H1 (cell line): ENCODE measurements around the gene ARNT2. TPM values are rescaled to one million over a fixed set of nuclear protein-coding genes. Genes with fewer than 3 reads are reported as not detected.

ENCODE experiments used
- CTCF ChIA-PET: fragments of 300-600 bp; sonication (Branson Sonifier 250); formaldehyde crosslinking; loops from one replicate; lab custom pipeline; 2021; ENCODE audit not compliant: partially characterized antibody; lab: Charles Lee
- POLR2A ChIA-PET: fragments of 300-600 bp; sonication (Branson Sonifier 250); formaldehyde crosslinking; loops from one replicate; lab custom pipeline; 2021; ENCODE audit warnings: inconsistent platforms; ENCODE audit not compliant: partially characterized antibody; lab: Charles Lee
- DNase-seq, 2 experiments: peaks; one replicate each; pipeline versions ENCODE4 v3.0.0 to v3.0.0-alpha.2; 2010 to 2022; ENCODE audit warnings: low spot score in 2 of 2, low read depth in 1 of 2, mixed read lengths in 1 of 2
- FAIRE-seq: peaks from 2 replicates; lab custom pipeline; 2011; peaks lifted over from hg19 to GRCh38; lab: Jason Lieb, UNC
- H2AFZ ChIP-seq: 2 replicates; pipeline ENCODE4 v1.8.1; 2012; ENCODE audit warnings: low read length, inconsistent platforms
- H2AK5ac ChIP-seq: 2 replicates; pipeline ENCODE4 v1.6.1; 2013; ENCODE audit warnings: low read depth, low read length
- H2BK120ac ChIP-seq: replicated peaks from 2 replicates; pipeline ENCODE3; 2013; ENCODE audit warnings: low read depth, low read length, inconsistent platforms
- H2BK12ac ChIP-seq: 2 replicates; pipeline ENCODE4 v1.6.1; 2013; ENCODE audit warnings: low read depth, low read length
- H2BK15ac ChIP-seq: 2 replicates; pipeline ENCODE4 v1.6.1; 2013; ENCODE audit warnings: low read length
- H2BK20ac ChIP-seq: 2 replicates; pipeline ENCODE4 v1.6.1; 2013; ENCODE audit warnings: low read length
- H2BK5ac ChIP-seq: 2 replicates; pipeline ENCODE4 v1.6.1; 2013; ENCODE audit warnings: low read depth, low read length
- H3K14ac ChIP-seq: 2 replicates; pipeline ENCODE4 v1.6.1; 2013; ENCODE audit warnings: inconsistent platforms; ENCODE audit not compliant: insufficient read length
- H3K18ac ChIP-seq: 2 replicates; pipeline ENCODE4 v1.6.1; 2013; ENCODE audit warnings: low read length; ENCODE audit errors: extremely low read depth
- H3K23ac ChIP-seq: 2 replicates; pipeline ENCODE4 v1.6.1; 2013; ENCODE audit warnings: inconsistent platforms; ENCODE audit not compliant: insufficient read length
- H3K23me2 ChIP-seq: 2 replicates; pipeline ENCODE4 v1.6.1; 2013; ENCODE audit warnings: low read depth, low read length
- H3K27ac ChIP-seq: 2 replicates; pipeline ENCODE4 v1.6.1; 2011; ENCODE audit warnings: low read depth, low read length, inconsistent platforms
- H3K27me3 ChIP-seq, 4 experiments: replicated peaks in 1 of 4; 1 replicate in 1 of 4; 2 replicates in 3 of 4; pipeline versions ENCODE4 v1.6.1 to v1.8.1; 2011 to 2013; ENCODE audit warnings: low read length in 3 of 4, mild to moderate bottlenecking in 3 of 4, inconsistent platforms in 2 of 4, mixed read lengths in 2 of 4, moderate library complexity in 1 of 4; ENCODE audit not compliant: control insufficient read depth in 3 of 4, insufficient read depth in 3 of 4; ENCODE audit errors: extremely low read depth in 1 of 4
- H3K36me3 ChIP-seq, 4 experiments: 2 replicates each; pipeline versions ENCODE4 v1.6.1 to v1.8.1; 2011 to 2013; ENCODE audit warnings: mild to moderate bottlenecking in 4 of 4, low read length in 3 of 4, moderate library complexity in 2 of 4, control low read depth in 1 of 4, inconsistent platforms in 1 of 4; ENCODE audit not compliant: insufficient read depth in 4 of 4, control insufficient read depth in 2 of 4
- H3K4ac ChIP-seq: replicated peaks from 2 replicates; pipeline ENCODE3; 2013; ENCODE audit warnings: low read length, low read depth, mixed read lengths, inconsistent platforms; ENCODE audit not compliant: insufficient read length
- H3K4me1 ChIP-seq, 4 experiments: replicated peaks in 1 of 4; 1 replicate in 1 of 4; 2 replicates in 3 of 4; pipeline versions ENCODE4 v1.6.1 to v1.8.1; 2011 to 2013; ENCODE audit warnings: low read length in 3 of 4, inconsistent platforms in 2 of 4, mixed read lengths in 1 of 4; ENCODE audit not compliant: insufficient read depth in 4 of 4, control insufficient read depth in 3 of 4
- H3K4me2 ChIP-seq, 2 experiments: 2 replicates each; pipeline versions ENCODE4 v1.6.1 to v1.8.1; 2011 to 2013; ENCODE audit warnings: low read depth in 2 of 2, low read length in 2 of 2, control low read depth in 1 of 2, inconsistent platforms in 1 of 2, mild to moderate bottlenecking in 1 of 2; ENCODE audit not compliant: insufficient read depth in 1 of 2
- H3K4me3 ChIP-seq, 4 experiments: fragments of 200-600, 300-600 bp in 1 of 4; sonication (generic), shearing (Covaris generic), sonication (Bioruptor Twin) in 1 of 4; 2 replicates each; pipeline versions ENCODE4 v1.5.1 to v1.8.1; 2011 to 2016; ENCODE audit warnings: low read length in 4 of 4, low read depth in 3 of 4, control low read depth in 2 of 4, inconsistent platforms in 2 of 4, mild to moderate bottlenecking in 2 of 4, mixed read lengths in 1 of 4, moderate library complexity in 1 of 4; ENCODE audit not compliant: insufficient read depth in 2 of 4; ENCODE audit errors: extremely low read depth in 1 of 4
- H3K56ac ChIP-seq: replicated peaks from 2 replicates; pipeline ENCODE3; 2013; ENCODE audit warnings: low read depth, mild to moderate bottlenecking, mixed read lengths, low read length, inconsistent platforms; ENCODE audit not compliant: insufficient read length
- H3K79me1 ChIP-seq: 2 replicates; pipeline ENCODE4 v1.6.1; 2013; ENCODE audit warnings: low read depth, low read length, control low read depth
- H3K79me2 ChIP-seq, 2 experiments: 2 replicates each; pipeline versions ENCODE4 v1.6.1 to v1.8.1; 2012 to 2013; ENCODE audit warnings: low read length in 2 of 2, mild to moderate bottlenecking in 2 of 2, inconsistent platforms in 1 of 2; ENCODE audit not compliant: insufficient read depth in 2 of 2, control insufficient read depth in 1 of 2
- H3K9ac ChIP-seq, 4 experiments: replicated peaks in 1 of 4; 1 replicate in 1 of 4; 2 replicates in 3 of 4; pipeline versions ENCODE4 v1.6.1 to v1.8.1; 2011 to 2013; ENCODE audit warnings: low read depth in 3 of 4, low read length in 3 of 4, control low read depth in 2 of 4, mild to moderate bottlenecking in 2 of 4, moderate library complexity in 2 of 4, inconsistent platforms in 1 of 4; ENCODE audit errors: extremely low read depth in 1 of 4
- H3K9me3 ChIP-seq, 2 experiments: 2 replicates each; pipeline versions ENCODE4 v1.6.1 to v1.8.1; 2012 to 2013; ENCODE audit warnings: mild to moderate bottlenecking in 2 of 2, moderate library complexity in 2 of 2, control low read depth in 1 of 2, inconsistent platforms in 1 of 2, low read depth in 1 of 2, low read length in 1 of 2, mixed read lengths in 1 of 2; ENCODE audit not compliant: insufficient read depth in 2 of 2
- H4K20me1 ChIP-seq, 2 experiments: replicated peaks in 1 of 2; 2 replicates each; pipeline versions ENCODE3 to v1.8.1; 2011 to 2013; ENCODE audit warnings: inconsistent platforms in 2 of 2, low read length in 2 of 2, mild to moderate bottlenecking in 1 of 2; ENCODE audit not compliant: insufficient read depth in 2 of 2, control insufficient read depth in 1 of 2
- H4K5ac ChIP-seq: 2 replicates; pipeline ENCODE4 v1.6.1; 2013; ENCODE audit warnings: low read length, low read depth, mixed read lengths, inconsistent platforms; ENCODE audit not compliant: insufficient read length
- H4K8ac ChIP-seq: 2 replicates; pipeline ENCODE4 v1.8.0; 2013; ENCODE audit warnings: mild to moderate bottlenecking, moderate library complexity, low read length, inconsistent platforms; ENCODE audit not compliant: insufficient read depth; ENCODE audit errors: extremely low read depth
- H4K91ac ChIP-seq: replicated peaks from 2 replicates; pipeline ENCODE3; 2013; ENCODE audit warnings: low read length, mixed read lengths, inconsistent platforms; ENCODE audit not compliant: insufficient read length
- JUN ChIP-seq: IDR thresholded peaks from 2 replicates; pipeline ENCODE4 v1.6.1; 2011; ENCODE audit warnings: low read depth, mild to moderate bottlenecking, improper control_type of control experiment, low read length
- NRF1 ChIP-seq: IDR thresholded peaks from 2 replicates; pipeline ENCODE4 v1.6.1; 2011; ENCODE audit warnings: mild to moderate bottlenecking, low read depth, low read length, improper control_type of control experiment
- POLR2A ChIP-seq, 2 experiments: IDR thresholded peaks; 1 replicate in 1 of 2; 2 replicates in 1 of 2; pipeline ENCODE4 v1.6.1; 2011; ENCODE audit warnings: low read depth in 2 of 2, low read length in 2 of 2, mild to moderate bottlenecking in 2 of 2; ENCODE audit errors: control extremely low read depth in 1 of 2
- RFX5 ChIP-seq: IDR thresholded peaks from 2 replicates; pipeline ENCODE4 v1.6.1; 2011; ENCODE audit warnings: low read depth, low read length, improper control_type of control experiment, borderline replicate concordance
- TBP ChIP-seq: IDR thresholded peaks from 2 replicates; pipeline ENCODE4 v1.6.1; 2011; ENCODE audit warnings: low read depth, low read length, improper control_type of control experiment
- WGBS, 2 experiments: shearing (Covaris generic) in 1 of 2; methylation state at CpG; one replicate each; pipeline versions ENCODE4 v1.1.6 to v1.1.7; 2013 to 2015; ENCODE audit warnings: low lambda C conversion rate in 2 of 2, mixed read lengths in 2 of 2, inconsistent platforms in 1 of 2, low coverage in 1 of 2, missing lambda C conversion rate in 1 of 2; ENCODE audit not compliant: insufficient replicate concordance in 2 of 2, insufficient coverage in 1 of 2, insufficient read length in 1 of 2; ENCODE audit errors: extremely low coverage in 1 of 2, missing lambda C conversion rate in 1 of 2; 5-methylcytosine and 5-hydroxymethylcytosine counted together
- polyA plus RNA-seq, 7 experiments: library from polyadenylated mRNA; depleted of rRNA in 3 of 7; stranded (reverse) in 5 of 7; unstranded in 2 of 7; fragments of >200 nt in 5 of 7; fragments of 200-250 nt in 2 of 7; gene quantifications; 1 replicate in 5 of 7; 2 replicates in 1 of 7; 4 replicates in 1 of 7; pipeline versions ENCODE4 v1.2.1 to v1.2.3, GENCODE V29; 2011 to 2013; ENCODE audit warnings: missing spikeins in 2 of 7, mixed read lengths in 2 of 7
- total RNA-seq: library from RNA; stranded (reverse); fragmentation: NEBNext Ultra II Directional; extraction: Animal tissue kit (Norgen Biotek cat#: 25700); gene quantifications from 2 replicates; pipeline ENCODE4 v1.2.1, GENCODE V29; 2021
- TF ChIP-seq, protein P1 (sequence below), 3 experiments: IDR thresholded peaks; 1 replicate in 2 of 3; 2 replicates in 1 of 3; pipeline versions ENCODE4 v1.5.1 to v1.6.1; 2011; ENCODE audit warnings: low read length in 3 of 3, mild to moderate bottlenecking in 3 of 3, inconsistent platforms in 2 of 3, low read depth in 1 of 3, moderate library complexity in 1 of 3; ENCODE audit not compliant: insufficient read depth in 1 of 3; ENCODE audit errors: control extremely low read depth in 1 of 3

Gene ARNT2
- total and polyA plus RNA-seq, 2 of the 8 experiments (the other 6 are each of a cell fraction or from before 2014, with no cell fraction given), result 9.5 to 14.6 TPM

DNA sequence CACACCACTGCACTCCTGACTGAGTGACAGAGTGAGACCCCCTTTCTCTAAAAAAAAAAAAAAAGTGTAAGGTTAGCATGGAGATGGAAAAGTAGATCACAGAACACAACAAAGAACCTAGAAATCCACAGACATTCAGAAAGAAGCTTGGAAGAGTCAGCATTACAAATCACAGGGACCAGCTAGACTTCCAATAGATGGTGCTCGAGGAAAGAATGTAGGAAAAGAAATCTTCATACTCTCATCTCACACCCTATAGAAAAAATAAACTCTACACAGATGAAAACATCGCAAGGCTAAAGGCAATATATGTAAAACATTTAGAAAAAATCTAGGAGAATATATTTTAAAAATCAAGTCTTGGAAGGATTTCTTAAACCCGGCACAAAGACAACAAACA is 196.4 kb downstream of the ARNT2 start:
- Histone ChIP-seq H2BK20ac (no peak overlapping the region), H3K79me2 (no peaks in the 10 kb centered on the region), H3K9me3 (no peaks in the 10 kb centered on the region), H2BK120ac (no peak overlapping the region), H2BK12ac (no peak overlapping the region), H3K9ac (no peak overlapping the region), H3K23me2 (no peaks in the 10 kb centered on the region), H4K5ac (no peak overlapping the region), H4K8ac (no peak overlapping the region), H3K27me3 (no peaks in the 10 kb centered on the region; a peak in 2 of 7 replicates), H3K56ac (no peak overlapping the region), H4K91ac (no peak overlapping the region), H2BK15ac (no peak overlapping the region), H3K36me3 (no peaks in the 10 kb centered on the region), H3K23ac (no peak overlapping the region), H3K27ac (no peak overlapping the region), H3K4ac (no peak overlapping the region), H3K4me3 (no peak overlapping the region), H3K4me2 (no peak overlapping the region), H3K18ac (no peak overlapping the region), H2AK5ac (no peak overlapping the region), H4K20me1 (no peaks in the 10 kb centered on the region), H3K79me1 (no peaks in the 10 kb centered on the region), H3K4me1 (peaks cover 0 to 8% (median under 1%) of the 10 kb centered on the region in 4 experiments; a peak in 4 of 7 replicates), H2AFZ (no peak overlapping the region), H2BK5ac (no peak overlapping the region), H3K14ac (no peak overlapping the region)
- CTCF ChIA-PET, result interaction anchor here (0.6 to 1.4 kb wide), 8 partner anchors 9 to 202 kb away, joined by 3 to 6 read pairs (median 3); no protein-coding TSS in a partner anchor
- FAIRE-seq (no peak), DNase-seq (no peak)
- POLR2A ChIA-PET, result no interaction called here
- 90% methylated on average over 3 of the region's 3 CpGs; no CpG with 5 or more reads in 1 of the 2 experiments for WGBS, 2 experiments
- TF ChIP-seq POLR2A (IDR thresholded peaks at IDR 0.05; ENCODE audit: control extremely low read depth in 1 of 2, low read depth in 2 of 2, low read length in 2 of 2) (no peak), NRF1 (no peak), RFX5 (no peak), TBP (no peak), JUN (no peak)
- TF ChIP-seq, protein P1, sequence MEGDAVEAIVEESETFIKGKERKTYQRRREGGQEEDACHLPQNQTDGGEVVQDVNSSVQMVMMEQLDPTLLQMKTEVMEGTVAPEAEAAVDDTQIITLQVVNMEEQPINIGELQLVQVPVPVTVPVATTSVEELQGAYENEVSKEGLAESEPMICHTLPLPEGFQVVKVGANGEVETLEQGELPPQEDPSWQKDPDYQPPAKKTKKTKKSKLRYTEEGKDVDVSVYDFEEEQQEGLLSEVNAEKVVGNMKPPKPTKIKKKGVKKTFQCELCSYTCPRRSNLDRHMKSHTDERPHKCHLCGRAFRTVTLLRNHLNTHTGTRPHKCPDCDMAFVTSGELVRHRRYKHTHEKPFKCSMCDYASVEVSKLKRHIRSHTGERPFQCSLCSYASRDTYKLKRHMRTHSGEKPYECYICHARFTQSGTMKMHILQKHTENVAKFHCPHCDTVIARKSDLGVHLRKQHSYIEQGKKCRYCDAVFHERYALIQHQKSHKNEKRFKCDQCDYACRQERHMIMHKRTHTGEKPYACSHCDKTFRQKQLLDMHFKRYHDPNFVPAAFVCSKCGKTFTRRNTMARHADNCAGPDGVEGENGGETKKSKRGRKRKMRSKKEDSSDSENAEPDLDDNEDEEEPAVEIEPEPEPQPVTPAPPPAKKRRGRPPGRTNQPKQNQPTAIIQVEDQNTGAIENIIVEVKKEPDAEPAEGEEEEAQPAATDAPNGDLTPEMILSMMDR (IDR thresholded peaks at IDR 0.05; ENCODE audit: control extremely low read depth in 1 of 3, insufficient read depth in 1 of 3, low read depth in 1 of 3, low read length in 3 of 3), result no peak
